ENCODE data around the gene ATXN10. TPM values are rescaled to one million over a fixed set of nuclear protein-coding genes. Genes with fewer than 3 reads are reported as not detected.

ATXN10 gene
- total RNA-seq, 4 donors from 2014 or later: 79.0 to 152 (median 88.3) TPM

- H3K27ac ChIP-seq: no peak overlapping the region
- DNase-seq: no peak
- TF ChIP-seq POLR2A (IDR thresholded peaks at IDR 0.05) (no peak), CTCF (IDR thresholded peaks at IDR 0.05) (no peak)
- no peaks in the 10 kb centered on the region for H3K27me3 ChIP-seq
- H3K4me1 ChIP-seq: peaks cover 0 to 17% (median 2%) of the 10 kb centered on the region in 3 donors
- H3K9me3 ChIP-seq: no peaks in the 10 kb centered on the region
- 83 to 96% methylated on average over 4 of the region's 4 CpGs for WGBS, 2 donors
- H3K36me3 ChIP-seq: peaks cover 0 to 91% (median 7%) of the 10 kb centered on the region in 3 donors
- intact Hi-C loops (cut with DNase I): no loop called here
- H3K4me3 ChIP-seq: no peak overlapping the region
Measured at GRCh38 chr22:45693835-45694234, 22.2 kb downstream of the ATXN10 start.

GRCh38 chr22:45696227-45696626 is 24.6 kb downstream of the ATXN10 start:
- H3K27ac ChIP-seq: no peak overlapping the region
- TF ChIP-seq POLR2A (IDR thresholded peaks at IDR 0.05) (no peak), CTCF (IDR thresholded peaks at IDR 0.05) (no peak)
- 70 to 91% methylated on average over 6 of the region's 6 CpGs for WGBS, 2 donors
- no peaks in the 10 kb centered on the region for H3K9me3 ChIP-seq
- no peaks in the 10 kb centered on the region for H3K27me3 ChIP-seq
- intact Hi-C loops (cut with DNase I): no loop called here
- H3K4me3 ChIP-seq: no peak overlapping the region
- H3K36me3 ChIP-seq: peaks cover 0 to 98% (median 15%) of the 10 kb centered on the region in 3 donors
- peaks cover 0 to 9% (median 0%) of the 10 kb centered on the region in 3 donors for H3K4me1 ChIP-seq
- DNase-seq: no peak

- intact Hi-C loops (cut with DNase I): no loop called here
- no peak for TF ChIP-seq CTCF (IDR thresholded peaks at IDR 0.05)
- no peak for TF ChIP-seq POLR2A (IDR thresholded peaks at IDR 0.05)
Measured at GRCh38 chr22:45698094-45698493, 26.5 kb downstream of the ATXN10 start.

GRCh38 chr22:45702981-45703380 is 31.3 kb downstream of the ATXN10 start:
- Histone ChIP-seq H3K36me3 (peaks cover 0 to 85% (median 8%) of the 10 kb centered on the region in 3 donors), H3K4me1 (peaks cover 0 to 13% (median 3%) of the 10 kb centered on the region in 3 donors), H3K27ac (peak overlapping the region in 1 of 4 donors; percentile 19), H3K27me3 (no peaks in the 10 kb centered on the region), H3K4me3 (no peak overlapping the region), H3K9me3 (no peaks in the 10 kb centered on the region)
- TF ChIP-seq CTCF (IDR thresholded peaks at IDR 0.05): no peak
- no peak for TF ChIP-seq POLR2A (IDR thresholded peaks at IDR 0.05)
- DNase-seq: no peak
- intact Hi-C loops (cut with DNase I): no loop called here
- WGBS, 2 donors: 92 to 98% methylated on average over 3 of the region's 3 CpGs

More at GRCh38 chr22:45698094-45698493, 26.5 kb downstream of the ATXN10 start:
- Histone ChIP-seq H3K27me3 (no peaks in the 10 kb centered on the region), H3K4me1 (no peaks in the 10 kb centered on the region), H3K4me3 (no peak overlapping the region), H3K36me3 (peaks cover 0 to 96% (median 11%) of the 10 kb centered on the region in 3 donors), H3K9me3 (no peaks in the 10 kb centered on the region), H3K27ac (no peak overlapping the region)
- 92 to 94% methylated on average over 4 of the region's 4 CpGs for WGBS, 2 donors
- no peak for DNase-seq

- H3K27ac ChIP-seq: peak overlapping the region in 3 of 4 donors; percentile 1 to 26 (median 19)
- no peak for DNase-seq
- H3K4me1 ChIP-seq: peaks cover 0 to 13% (median 3%) of the 10 kb centered on the region in 3 donors
- H3K36me3 ChIP-seq: peaks cover 0 to 85% (median 8%) of the 10 kb centered on the region in 3 donors
- H3K4me3 ChIP-seq: no peak overlapping the region
- 34 to 78% methylated on average over 2 of the region's 2 CpGs for WGBS, 2 donors
- intact Hi-C loops (cut with DNase I): no loop called here
- TF ChIP-seq POLR2A (IDR thresholded peaks at IDR 0.05): no peak
- no peak for TF ChIP-seq CTCF (IDR thresholded peaks at IDR 0.05)
- no peaks in the 10 kb centered on the region for H3K27me3 ChIP-seq
- no peaks in the 10 kb centered on the region for H3K9me3 ChIP-seq
Measured at GRCh38 chr22:45703758-45704157, 32.1 kb downstream of the ATXN10 start.

All from esophagus squamous epithelium (tissue), 5 donors.